H9 (cell line): ENCODE data around the gene CTNNA1. TPM values are rescaled to one million over a fixed set of nuclear protein-coding genes. Genes with fewer than 3 reads are reported as not detected.

ENCODE experiments used
- DNase-seq: peaks from one replicate; pipeline ENCODE4 v3.0.0-alpha.2; 2017
- H2AFZ ChIP-seq: one replicate; pipeline ENCODE4 v1.6.1; 2013; ENCODE audit warnings: mild to moderate bottlenecking, low read length, control low read depth, moderate library complexity
- H2AK5ac ChIP-seq: 2 replicates; pipeline ENCODE4 v1.6.1; 2013; ENCODE audit warnings: low read length, control low read depth, mixed read lengths; ENCODE audit not compliant: insufficient read length
- H2BK120ac ChIP-seq: one replicate; pipeline ENCODE4 v1.6.1; 2013; ENCODE audit warnings: low read depth, mild to moderate bottlenecking, low read length, control low read depth, inconsistent platforms; ENCODE audit not compliant: poor library complexity, severe bottlenecking
- H2BK12ac ChIP-seq: 2 replicates; pipeline ENCODE4 v1.6.1; 2013; ENCODE audit warnings: low read length, control low read depth, mixed read lengths, low read depth; ENCODE audit not compliant: insufficient read length
- H2BK15ac ChIP-seq: 2 replicates; pipeline ENCODE4 v1.6.1; 2013; ENCODE audit warnings: low read depth, low read length, control low read depth
- H2BK20ac ChIP-seq: one replicate; pipeline ENCODE4 v1.6.1; 2013; ENCODE audit warnings: low read depth, mild to moderate bottlenecking, low read length, control low read depth, inconsistent platforms; ENCODE audit not compliant: poor library complexity, severe bottlenecking
- H2BK5ac ChIP-seq: 2 replicates; pipeline ENCODE4 v1.6.1; 2013; ENCODE audit warnings: low read length, control low read depth, mixed read lengths; ENCODE audit not compliant: insufficient read length
- H3K14ac ChIP-seq: 2 replicates; pipeline ENCODE4 v1.6.1; 2013; ENCODE audit warnings: low read length, control low read depth; ENCODE audit not compliant: insufficient read depth
- H3K18ac ChIP-seq: 2 replicates; pipeline ENCODE4 v1.6.1; 2013; ENCODE audit warnings: low read depth, mild to moderate bottlenecking, mixed read lengths, low read length, control low read depth; ENCODE audit not compliant: insufficient read length
- H3K23ac ChIP-seq: 2 replicates; pipeline ENCODE4 v1.6.1; 2013; ENCODE audit warnings: low read length, control low read depth, mixed read lengths, low read depth; ENCODE audit not compliant: insufficient read length
- H3K23me2 ChIP-seq: 2 replicates; pipeline ENCODE4 v1.6.1; 2013; ENCODE audit warnings: low read depth, mild to moderate bottlenecking, mixed read lengths, low read length, control low read depth; ENCODE audit not compliant: insufficient read length, poor library complexity, severe bottlenecking
- H3K27ac ChIP-seq: 2 replicates; pipeline ENCODE4 v1.5.1; 2013; ENCODE audit warnings: low read length, control low read depth, mixed read lengths, low read depth; ENCODE audit not compliant: insufficient read length
- H3K27me3 ChIP-seq: 2 replicates; pipeline ENCODE4 v1.6.1; 2013; ENCODE audit warnings: low read length, control low read depth, inconsistent platforms; ENCODE audit not compliant: insufficient read depth
- H3K4ac ChIP-seq: 2 replicates; pipeline ENCODE4 v1.6.1; 2013; ENCODE audit warnings: low read depth, mild to moderate bottlenecking, control low read depth, inconsistent platforms, low read length, moderate library complexity
- H3K4me1 ChIP-seq: 2 replicates; pipeline ENCODE4 v1.6.1; 2013; ENCODE audit warnings: low read length, control low read depth, inconsistent platforms; ENCODE audit not compliant: insufficient read depth
- H3K4me2 ChIP-seq: 2 replicates; pipeline ENCODE4 v1.6.1; 2013; ENCODE audit warnings: low read length, control low read depth, mixed read lengths; ENCODE audit not compliant: insufficient read length, insufficient read depth
- H3K56ac ChIP-seq: 2 replicates; pipeline ENCODE4 v1.6.1; 2013; ENCODE audit warnings: low read depth, mild to moderate bottlenecking, mixed read lengths, low read length, control low read depth; ENCODE audit not compliant: insufficient read length
- H3K79me1 ChIP-seq: 2 replicates; pipeline ENCODE4 v1.6.1; 2013; ENCODE audit warnings: low read depth, mild to moderate bottlenecking, moderate library complexity, low read length, control low read depth, inconsistent platforms; ENCODE audit not compliant: insufficient read depth, poor library complexity, severe bottlenecking
- H3K79me2 ChIP-seq: 2 replicates; pipeline ENCODE4 v1.6.1; 2013; ENCODE audit warnings: low read length, control low read depth, inconsistent platforms; ENCODE audit not compliant: insufficient read depth
- H3K9ac ChIP-seq: 2 replicates; pipeline ENCODE4 v1.6.1; 2013; ENCODE audit warnings: low read length, control low read depth, mixed read lengths; ENCODE audit not compliant: insufficient read length; ENCODE audit errors: extremely low read depth
- H3K9me3 ChIP-seq: one replicate; pipeline ENCODE4 v1.6.1; 2013; ENCODE audit warnings: low read depth, low read length, inconsistent platforms; ENCODE audit not compliant: control insufficient read depth
- H3T11ph ChIP-seq: one replicate; pipeline ENCODE4 v1.6.1; 2013; ENCODE audit warnings: mild to moderate bottlenecking, low read length, control low read depth, inconsistent platforms
- H4K20me1 ChIP-seq: one replicate; pipeline ENCODE4 v1.6.1; 2013; ENCODE audit not compliant: control insufficient read depth, insufficient read length, insufficient read depth
- H4K5ac ChIP-seq: 2 replicates; pipeline ENCODE4 v1.6.1; 2013; ENCODE audit warnings: low read depth, mild to moderate bottlenecking, mixed read lengths, low read length, control low read depth; ENCODE audit not compliant: insufficient read length
- H4K8ac ChIP-seq: replicated peaks from 2 replicates; pipeline ENCODE4 v1.6.1; 2013; ENCODE audit warnings: low read length, control low read depth, mixed read lengths, low read depth; ENCODE audit not compliant: insufficient read length
- H4K91ac ChIP-seq: 2 replicates; pipeline ENCODE4 v1.6.1; 2013; ENCODE audit warnings: low read depth, mild to moderate bottlenecking, moderate library complexity, mixed read lengths, low read length, control low read depth; ENCODE audit not compliant: insufficient read length
- H3K27ac Mint-ChIP-seq, 3 experiments: 2 replicates in 2 of 3; 3 replicates in 1 of 3; pipeline ENCODE4 v1.8.0; 2020 to 2021; ENCODE audit warnings: mixed read lengths in 3 of 3, mild to moderate bottlenecking in 1 of 3, moderate library complexity in 1 of 3
- H3K27me3 Mint-ChIP-seq: 2 replicates; pipeline ENCODE4 v1.8.0; 2021; ENCODE audit warnings: low read depth, mild to moderate bottlenecking, moderate library complexity, mixed read lengths
- H3K36me3 Mint-ChIP-seq, 3 experiments: 2 replicates in 2 of 3; 3 replicates in 1 of 3; pipeline ENCODE4 v1.8.0; 2020 to 2021; ENCODE audit warnings: low read depth in 3 of 3, mixed read lengths in 3 of 3; ENCODE audit not compliant: insufficient read depth in 1 of 3
- H3K4me1 Mint-ChIP-seq, 2 experiments: 2 replicates each; pipeline ENCODE4 v1.8.0; 2020; ENCODE audit warnings: mixed read lengths in 2 of 2
- H3K4me3 Mint-ChIP-seq, 2 experiments: 2 replicates in 1 of 2; 3 replicates in 1 of 2; pipeline ENCODE4 v1.8.0; 2020 to 2021; ENCODE audit warnings: mild to moderate bottlenecking in 2 of 2, mixed read lengths in 2 of 2, moderate library complexity in 1 of 2
- H3K9me3 Mint-ChIP-seq, 2 experiments: 2 replicates in 1 of 2; 3 replicates in 1 of 2; pipeline ENCODE4 v1.8.0; 2020; ENCODE audit warnings: mild to moderate bottlenecking in 2 of 2, mixed read lengths in 2 of 2, moderate library complexity in 1 of 2
- WGBS: extraction: QIAGEN DNeasy Blood & Tissue Kit; methylation state at CpG from one replicate; pipeline ENCODE4 v1.1.7; 2013; ENCODE audit warnings: missing lambda C conversion rate, low lambda C conversion rate, mixed read lengths; ENCODE audit not compliant: insufficient read length; ENCODE audit errors: extremely low coverage; 5-methylcytosine and 5-hydroxymethylcytosine counted together
- total RNA-seq: library from RNA; stranded (reverse); gene quantifications from 2 replicates; pipeline ENCODE4 v1.2.1, GENCODE V29; 2021
- TF ChIP-seq, protein P1 (sequence below): fragments of 200-600 bp; sonication (generic); conservative IDR thresholded peaks from 3 replicates; pipeline ENCODE4 v1.8.0; 2021; ENCODE audit warnings: antibody characterized with exemption, mild to moderate bottlenecking

Gene CTNNA1
- total RNA-seq, 1 experiment from 2014 or later, result 354 TPM

DNA sequence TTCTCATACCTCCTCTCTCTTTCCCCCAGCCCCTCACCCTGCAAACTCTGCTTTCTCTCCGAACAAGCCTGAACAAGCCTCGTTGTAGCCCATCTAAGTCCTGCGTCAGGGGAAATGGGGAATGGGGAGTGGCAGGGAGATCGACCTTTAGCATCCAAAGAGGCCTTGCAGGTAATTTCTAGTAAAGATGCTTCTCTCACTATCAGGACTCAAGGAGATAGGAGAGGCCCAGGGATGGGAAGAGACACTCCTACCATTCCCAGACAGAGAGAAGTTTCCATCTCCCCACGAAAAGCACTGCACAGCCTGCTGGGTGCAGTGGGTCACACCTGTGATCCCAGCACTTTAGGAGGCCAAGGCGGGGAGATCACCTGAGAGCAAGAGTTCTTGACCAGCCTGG, 44.4 kb upstream of the CTNNA1 start:
- no peak overlapping the region for H3K14ac ChIP-seq
- Mint-ChIP-seq H3K36me3 (no peaks in the 10 kb centered on the region), H3K27ac (peak overlapping the region; percentile 90 to 93 (median 92); a peak in 6 of 7 replicates), H3K9me3 (no peaks in the 10 kb centered on the region), H3K4me3 (no peak overlapping the region; a peak in 1 of 5 replicates), H3K27me3 (no peaks in the 10 kb centered on the region; the same call in 1 of the 2 replicates), H3K4me1 (peaks cover 35 to 44% of the 10 kb centered on the region in 2 experiments)
- H3K23ac ChIP-seq, result no peak overlapping the region
- no peak overlapping the region for H2AFZ ChIP-seq
- no peaks in the 10 kb centered on the region for H3K79me1 ChIP-seq
- TF ChIP-seq, protein P1, sequence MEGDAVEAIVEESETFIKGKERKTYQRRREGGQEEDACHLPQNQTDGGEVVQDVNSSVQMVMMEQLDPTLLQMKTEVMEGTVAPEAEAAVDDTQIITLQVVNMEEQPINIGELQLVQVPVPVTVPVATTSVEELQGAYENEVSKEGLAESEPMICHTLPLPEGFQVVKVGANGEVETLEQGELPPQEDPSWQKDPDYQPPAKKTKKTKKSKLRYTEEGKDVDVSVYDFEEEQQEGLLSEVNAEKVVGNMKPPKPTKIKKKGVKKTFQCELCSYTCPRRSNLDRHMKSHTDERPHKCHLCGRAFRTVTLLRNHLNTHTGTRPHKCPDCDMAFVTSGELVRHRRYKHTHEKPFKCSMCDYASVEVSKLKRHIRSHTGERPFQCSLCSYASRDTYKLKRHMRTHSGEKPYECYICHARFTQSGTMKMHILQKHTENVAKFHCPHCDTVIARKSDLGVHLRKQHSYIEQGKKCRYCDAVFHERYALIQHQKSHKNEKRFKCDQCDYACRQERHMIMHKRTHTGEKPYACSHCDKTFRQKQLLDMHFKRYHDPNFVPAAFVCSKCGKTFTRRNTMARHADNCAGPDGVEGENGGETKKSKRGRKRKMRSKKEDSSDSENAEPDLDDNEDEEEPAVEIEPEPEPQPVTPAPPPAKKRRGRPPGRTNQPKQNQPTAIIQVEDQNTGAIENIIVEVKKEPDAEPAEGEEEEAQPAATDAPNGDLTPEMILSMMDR, result no peak
- no peaks in the 10 kb centered on the region for H3K23me2 ChIP-seq
- H4K8ac ChIP-seq, result no peak overlapping the region
- no peak overlapping the region for H2BK20ac ChIP-seq
- H3K9me3 ChIP-seq, result no peaks in the 10 kb centered on the region
- H3K4me1 ChIP-seq, result peaks cover 10% of the 10 kb centered on the region; the same call in 1 of the 2 replicates
- no peak overlapping the region for H2BK15ac ChIP-seq
- H3K9ac ChIP-seq, result no peak overlapping the region
- no peak overlapping the region for H2AK5ac ChIP-seq
- H4K91ac ChIP-seq, result no peak overlapping the region
- DNase-seq, result no peak
- no peak overlapping the region for H3K56ac ChIP-seq
- no peak overlapping the region for H3K4ac ChIP-seq
- H4K5ac ChIP-seq, result no peak overlapping the region
- H3K18ac ChIP-seq, result no peak overlapping the region
- no CpG with 5 or more reads among the region's 6 CpGs for WGBS
- H2BK120ac ChIP-seq, result no peak overlapping the region
- no peak overlapping the region for H3K4me2 ChIP-seq
- no peak overlapping the region for H3K27ac ChIP-seq
- H3T11ph ChIP-seq, result no peak overlapping the region
- no peak overlapping the region for H2BK5ac ChIP-seq
- no peak overlapping the region for H2BK12ac ChIP-seq
- no peaks in the 10 kb centered on the region for H3K79me2 ChIP-seq
- H3K27me3 ChIP-seq, result no peaks in the 10 kb centered on the region
- H4K20me1 ChIP-seq, result no peaks in the 10 kb centered on the region
